Fibroblast of mammary gland (primary cell): ENCODE measurements around the gene FIBCD1.

ENCODE experiments used
- DNase-seq: peaks from one replicate; pipeline ENCODE4 v3.0.0-alpha.2; 2010; ENCODE audit warnings: low read depth
- H3K4me3 ChIP-seq: 2 replicates; pipeline ENCODE4 v1.5.1; 2011; ENCODE audit warnings: low read depth, mild to moderate bottlenecking, low read length, moderate library complexity; ENCODE audit not compliant: control insufficient read depth
- TF ChIP-seq, protein P1 (sequence below): conservative IDR thresholded peaks from 2 replicates; pipeline ENCODE4 v1.5.1; 2011; ENCODE audit warnings: low read depth, low read length, inconsistent platforms; ENCODE audit not compliant: control insufficient read depth, insufficient read depth

Gene FIBCD1

GRCh38 chr9:130879863-130880411 is 59.1 kb downstream of the FIBCD1 start:
- no peak for DNase-seq
- TF ChIP-seq, protein P1, sequence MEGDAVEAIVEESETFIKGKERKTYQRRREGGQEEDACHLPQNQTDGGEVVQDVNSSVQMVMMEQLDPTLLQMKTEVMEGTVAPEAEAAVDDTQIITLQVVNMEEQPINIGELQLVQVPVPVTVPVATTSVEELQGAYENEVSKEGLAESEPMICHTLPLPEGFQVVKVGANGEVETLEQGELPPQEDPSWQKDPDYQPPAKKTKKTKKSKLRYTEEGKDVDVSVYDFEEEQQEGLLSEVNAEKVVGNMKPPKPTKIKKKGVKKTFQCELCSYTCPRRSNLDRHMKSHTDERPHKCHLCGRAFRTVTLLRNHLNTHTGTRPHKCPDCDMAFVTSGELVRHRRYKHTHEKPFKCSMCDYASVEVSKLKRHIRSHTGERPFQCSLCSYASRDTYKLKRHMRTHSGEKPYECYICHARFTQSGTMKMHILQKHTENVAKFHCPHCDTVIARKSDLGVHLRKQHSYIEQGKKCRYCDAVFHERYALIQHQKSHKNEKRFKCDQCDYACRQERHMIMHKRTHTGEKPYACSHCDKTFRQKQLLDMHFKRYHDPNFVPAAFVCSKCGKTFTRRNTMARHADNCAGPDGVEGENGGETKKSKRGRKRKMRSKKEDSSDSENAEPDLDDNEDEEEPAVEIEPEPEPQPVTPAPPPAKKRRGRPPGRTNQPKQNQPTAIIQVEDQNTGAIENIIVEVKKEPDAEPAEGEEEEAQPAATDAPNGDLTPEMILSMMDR, result no peak
- H3K4me3 ChIP-seq, result no peak overlapping the region

DNA sequence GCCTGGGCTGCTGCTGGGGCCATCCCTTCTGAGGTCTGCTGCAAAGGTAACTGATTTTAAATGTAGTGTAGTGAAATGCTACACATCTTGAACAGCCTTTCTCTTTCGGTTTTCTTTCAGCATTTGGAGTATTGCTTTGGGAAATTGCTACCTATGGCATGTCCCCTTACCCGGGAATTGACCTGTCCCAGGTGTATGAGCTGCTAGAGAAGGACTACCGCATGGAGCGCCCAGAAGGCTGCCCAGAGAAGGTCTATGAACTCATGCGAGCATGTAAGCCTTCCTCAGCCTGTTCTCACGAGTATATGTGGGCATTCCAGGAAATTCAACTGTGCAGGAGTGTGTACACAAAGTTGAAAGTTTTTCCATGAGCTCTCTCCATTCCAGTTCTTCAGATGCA is 60.8 kb downstream of the FIBCD1 start:
- no peak overlapping the region for H3K4me3 ChIP-seq
- TF ChIP-seq, protein P1, result no peak
- DNase-seq, result no peak

DNA sequence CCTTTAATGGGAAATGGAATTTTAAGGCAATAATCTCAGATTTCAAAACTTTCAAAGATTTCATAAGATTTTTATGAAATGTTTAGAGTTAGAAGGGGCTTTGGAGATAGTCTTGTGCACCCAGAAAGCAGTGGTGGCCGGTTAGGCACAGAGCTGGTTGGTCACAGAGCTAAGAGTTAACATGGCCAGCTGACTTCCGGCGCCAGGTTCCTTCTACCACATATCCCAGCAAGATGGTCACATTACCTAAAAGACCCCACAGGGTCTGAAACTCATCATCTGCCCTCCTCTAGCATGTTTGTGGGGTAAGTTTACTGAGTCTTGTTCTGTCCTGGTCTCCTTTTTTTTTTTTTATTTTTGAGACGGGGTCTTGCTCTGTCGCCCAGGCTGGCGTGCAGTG is 61.7 kb downstream of the FIBCD1 start:
- no peak for DNase-seq
- TF ChIP-seq, protein P1, result no peak
- H3K4me3 ChIP-seq, result no peak overlapping the region

- no peak for DNase-seq
- TF ChIP-seq, protein P1, result no peak
- H3K4me3 ChIP-seq, result no peak overlapping the region
These were observed 64.3 kb downstream of the FIBCD1 start for GRCh38 chr9:130874783-130875182.

DNA sequence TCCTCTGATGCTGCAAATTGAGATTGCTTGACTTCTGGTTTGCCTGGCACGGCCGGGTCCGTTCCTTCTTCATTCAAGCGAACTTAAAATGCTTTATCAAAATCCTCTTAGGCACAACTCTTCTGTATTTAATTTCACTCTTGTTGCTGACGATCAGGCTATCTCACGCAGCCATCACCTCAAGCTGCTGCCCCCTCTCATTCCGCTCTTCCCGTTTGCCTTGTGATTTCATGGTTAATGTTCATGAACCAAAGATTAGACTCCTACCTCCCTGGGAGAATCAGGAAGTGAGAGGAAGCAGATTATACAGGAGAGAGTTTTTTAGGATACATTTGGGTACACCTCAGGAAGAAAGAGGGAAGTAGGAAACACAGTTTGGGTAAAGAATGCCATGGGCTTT is 65.1 kb downstream of the FIBCD1 start:
- DNase-seq, result no peak
- TF ChIP-seq, protein P1, result no peak
- no peak overlapping the region for H3K4me3 ChIP-seq

DNA sequence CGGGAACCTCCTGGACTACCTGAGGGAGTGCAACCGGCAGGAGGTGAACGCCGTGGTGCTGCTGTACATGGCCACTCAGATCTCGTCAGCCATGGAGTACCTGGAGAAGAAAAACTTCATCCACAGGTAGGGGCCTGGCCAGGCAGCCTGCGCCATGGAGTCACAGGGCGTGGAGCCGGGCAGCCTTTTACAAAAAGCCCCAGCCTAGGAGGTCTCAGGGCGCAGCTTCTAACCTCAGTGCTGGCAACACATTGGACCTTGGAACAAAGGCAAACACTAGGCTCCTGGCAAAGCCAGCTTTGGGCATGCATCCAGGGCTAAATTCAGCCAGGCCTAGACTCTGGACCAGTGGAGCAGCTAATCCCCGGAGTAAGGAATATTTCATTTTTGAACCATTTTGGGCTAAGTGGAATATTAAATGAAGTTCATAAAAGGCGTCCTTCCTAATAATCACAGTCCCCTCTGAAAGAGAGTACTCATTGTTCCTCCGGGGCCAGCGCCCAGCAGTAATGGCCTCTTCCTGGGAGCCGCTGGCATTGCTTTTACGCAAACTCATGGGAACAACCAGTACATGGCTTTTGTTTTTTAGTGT is 66.0 kb downstream of the FIBCD1 start:
- no peak overlapping the region for H3K4me3 ChIP-seq
- no peak for DNase-seq
- TF ChIP-seq, protein P1, result no peak
